Spleen (tissue), 7 donors: ENCODE data around the gene FETUB.

Source experiments
- POLR2A ChIP-seq, 3 donors: fragments of 450-650 bp; IDR thresholded peaks; one replicate each; pipeline ENCODE4 v1.5.1; 2017; ENCODE audit warnings: antibody characterized with exemption in 3 of 3, mild to moderate bottlenecking in 1 of 3
- TF ChIP-seq, protein P1 (sequence below), 11 experiments: fragments of 200-600 bp in 7 of 11; fragments of 450-650 bp in 4 of 11; sonication (generic) in 4 of 11; IDR thresholded peaks in 8 of 11; conservative IDR thresholded peaks in 3 of 11; 1 replicate in 7 of 11; 2 replicates in 4 of 11; pipeline versions ENCODE4 v1.4.0 to v1.8.0; 2016 to 2021; ENCODE audit warnings: antibody characterized with exemption in 11 of 11, inconsistent platforms in 4 of 11, mild to moderate bottlenecking in 1 of 11
- donor health status: DM: no; HTN: no; CAD: no; lungs with moderate emphysema.
- donor health status: DM: no; HTN: no; CAD: no.
- donor health status: DM: no; HTN: no; CAD: no.

DNA sequence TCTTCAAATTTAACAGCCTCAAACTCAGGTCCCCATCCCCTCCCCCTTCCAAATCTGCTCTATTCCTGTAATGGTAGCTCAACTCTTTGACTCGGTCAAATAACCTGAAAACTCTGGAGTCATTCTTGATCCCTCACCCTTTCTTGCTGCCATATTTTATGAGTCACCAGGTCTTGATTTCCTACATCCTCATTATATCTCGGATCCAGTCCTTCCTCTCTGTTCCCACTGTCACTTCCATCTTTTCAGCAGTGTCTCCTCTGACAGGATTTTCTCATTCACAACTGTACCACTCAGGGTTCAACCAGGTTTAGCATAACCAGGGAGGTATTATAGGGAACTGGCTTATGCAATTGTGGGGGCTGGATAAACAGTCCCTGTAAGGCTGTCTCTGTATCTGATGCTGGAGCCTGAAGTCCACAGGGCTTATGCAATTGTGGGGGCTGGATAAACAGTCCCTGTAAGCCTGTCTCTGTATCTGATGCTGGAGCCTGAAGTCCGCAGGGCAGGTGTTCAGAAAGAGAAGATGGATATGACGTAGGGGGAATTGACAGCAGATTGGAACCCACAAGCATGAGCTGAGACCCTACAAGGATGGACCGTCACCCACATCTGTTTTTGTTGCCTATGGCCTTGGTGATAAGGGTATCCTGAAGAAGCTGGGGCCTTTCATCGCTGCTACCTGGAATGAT lies 9.1 kb upstream of the FETUB start:
- TF ChIP-seq, protein P1, sequence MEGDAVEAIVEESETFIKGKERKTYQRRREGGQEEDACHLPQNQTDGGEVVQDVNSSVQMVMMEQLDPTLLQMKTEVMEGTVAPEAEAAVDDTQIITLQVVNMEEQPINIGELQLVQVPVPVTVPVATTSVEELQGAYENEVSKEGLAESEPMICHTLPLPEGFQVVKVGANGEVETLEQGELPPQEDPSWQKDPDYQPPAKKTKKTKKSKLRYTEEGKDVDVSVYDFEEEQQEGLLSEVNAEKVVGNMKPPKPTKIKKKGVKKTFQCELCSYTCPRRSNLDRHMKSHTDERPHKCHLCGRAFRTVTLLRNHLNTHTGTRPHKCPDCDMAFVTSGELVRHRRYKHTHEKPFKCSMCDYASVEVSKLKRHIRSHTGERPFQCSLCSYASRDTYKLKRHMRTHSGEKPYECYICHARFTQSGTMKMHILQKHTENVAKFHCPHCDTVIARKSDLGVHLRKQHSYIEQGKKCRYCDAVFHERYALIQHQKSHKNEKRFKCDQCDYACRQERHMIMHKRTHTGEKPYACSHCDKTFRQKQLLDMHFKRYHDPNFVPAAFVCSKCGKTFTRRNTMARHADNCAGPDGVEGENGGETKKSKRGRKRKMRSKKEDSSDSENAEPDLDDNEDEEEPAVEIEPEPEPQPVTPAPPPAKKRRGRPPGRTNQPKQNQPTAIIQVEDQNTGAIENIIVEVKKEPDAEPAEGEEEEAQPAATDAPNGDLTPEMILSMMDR (IDR thresholded peaks at IDR 0.05 in 8 of 11, conservative IDR thresholded peaks at IDR 0.05 in 3 of 11), result no peak
- no peak for TF ChIP-seq POLR2A (IDR thresholded peaks at IDR 0.05)
